HEK293 (cell line): Measurements from ENCODE around the gene ATXN7.

Experiments used
- KLF16 ChIP-seq: fragments of 450-650 bp; formaldehyde crosslinking; IDR thresholded peaks from 2 replicates; pipeline ENCODE4 v1.5.1; 2017; ENCODE audit warnings: missing biosample characterization, missing genetic modification characterization
- KLF9 ChIP-seq: fragments of 450-650 bp; formaldehyde crosslinking; IDR thresholded peaks from 2 replicates; pipeline ENCODE4 v1.5.1; 2016; ENCODE audit warnings: missing biosample characterization, missing genetic modification characterization, low read depth
- PATZ1 ChIP-seq: fragments of 450-650 bp; formaldehyde crosslinking; IDR thresholded peaks from 2 replicates; pipeline ENCODE4 v1.5.1; 2016; ENCODE audit warnings: missing biosample characterization, missing genetic modification characterization
- PRDM4 ChIP-seq: fragments of 450-650 bp; formaldehyde crosslinking; IDR thresholded peaks from 2 replicates; pipeline ENCODE4 v1.5.1; 2017; ENCODE audit warnings: missing biosample characterization, missing genetic modification characterization
- RBAK ChIP-seq: fragments of 450-650 bp; formaldehyde crosslinking; IDR thresholded peaks from 2 replicates; pipeline ENCODE4 v1.5.1; 2016; ENCODE audit warnings: missing biosample characterization, missing genetic modification characterization
- TCF7L2 ChIP-seq: IDR thresholded peaks from 2 replicates; pipeline ENCODE4 v1.6.1; 2011; ENCODE audit warnings: low read depth, mild to moderate bottlenecking, inconsistent platforms, low read length, moderate library complexity, borderline replicate concordance
- WT1 ChIP-seq: fragments of 450-650 bp; formaldehyde crosslinking; IDR thresholded peaks from 2 replicates; pipeline ENCODE4 v1.5.1; 2016; ENCODE audit warnings: missing biosample characterization, missing genetic modification characterization
- ZBTB26 ChIP-seq: fragments of 450-650 bp; formaldehyde crosslinking; optimal IDR thresholded peaks from 2 replicates; pipeline ENCODE3; 2016; ENCODE audit warnings: missing biosample characterization, mild to moderate bottlenecking, missing genetic modification characterization
- ZNF18 ChIP-seq: fragments of 450-650 bp; formaldehyde crosslinking; IDR thresholded peaks from 2 replicates; pipeline ENCODE4 v1.5.1; 2016; ENCODE audit warnings: missing biosample characterization, missing genetic modification characterization
- ZNF335 ChIP-seq: fragments of 450-650 bp; formaldehyde crosslinking; conservative IDR thresholded peaks from 2 replicates; pipeline ENCODE4 v1.5.1; 2016; ENCODE audit warnings: missing biosample characterization, missing genetic modification characterization
- ZNF350 ChIP-seq: fragments of 450-650 bp; formaldehyde crosslinking; IDR thresholded peaks from 2 replicates; pipeline ENCODE4 v1.5.0; 2017; ENCODE audit warnings: missing biosample characterization, mild to moderate bottlenecking, missing genetic modification characterization
- ZNF398 ChIP-seq: fragments of 450-650 bp; formaldehyde crosslinking; IDR thresholded peaks from 2 replicates; pipeline ENCODE4 v1.5.1; 2017; ENCODE audit warnings: missing biosample characterization, missing genetic modification characterization
- ZNF610 ChIP-seq: fragments of 450-650 bp; formaldehyde crosslinking; IDR thresholded peaks from 2 replicates; pipeline ENCODE4 v1.5.1; 2016; ENCODE audit warnings: missing biosample characterization, missing genetic modification characterization, borderline replicate concordance
- ZNF660 ChIP-seq: fragments of 450-650 bp; IDR thresholded peaks from 2 replicates; pipeline ENCODE4 v1.5.1; 2018; ENCODE audit warnings: missing biosample characterization, mild to moderate bottlenecking, missing genetic modification characterization
- ZSCAN23 ChIP-seq: fragments of 450-650 bp; formaldehyde crosslinking; IDR thresholded peaks from 2 replicates; pipeline ENCODE4 v1.5.1; 2016; ENCODE audit warnings: missing biosample characterization, missing genetic modification characterization
- TF ChIP-seq, protein P1 (sequence below): fragments of 450-650 bp; formaldehyde crosslinking; IDR thresholded peaks from 2 replicates; pipeline ENCODE4 v1.5.1; 2016; ENCODE audit warnings: missing biosample characterization, missing genetic modification characterization
- TF ChIP-seq, protein P2 (sequence below): fragments of 450-650 bp; formaldehyde crosslinking; IDR thresholded peaks from 2 replicates; pipeline ENCODE4 v1.5.1; 2016; ENCODE audit warnings: missing biosample characterization, missing genetic modification characterization
- TF ChIP-seq, protein P3 (sequence below): fragments of 450-650 bp; IDR thresholded peaks from 2 replicates; pipeline ENCODE4 v1.5.1; 2018; ENCODE audit warnings: missing biosample characterization, mild to moderate bottlenecking, missing genetic modification characterization

Gene ATXN7

GRCh38 chr3:63911873-63912767, 48.5 kb downstream of the ATXN7 start, which contains the start of gene SCAANT1 (continued):
- TF ChIP-seq, protein P1, sequence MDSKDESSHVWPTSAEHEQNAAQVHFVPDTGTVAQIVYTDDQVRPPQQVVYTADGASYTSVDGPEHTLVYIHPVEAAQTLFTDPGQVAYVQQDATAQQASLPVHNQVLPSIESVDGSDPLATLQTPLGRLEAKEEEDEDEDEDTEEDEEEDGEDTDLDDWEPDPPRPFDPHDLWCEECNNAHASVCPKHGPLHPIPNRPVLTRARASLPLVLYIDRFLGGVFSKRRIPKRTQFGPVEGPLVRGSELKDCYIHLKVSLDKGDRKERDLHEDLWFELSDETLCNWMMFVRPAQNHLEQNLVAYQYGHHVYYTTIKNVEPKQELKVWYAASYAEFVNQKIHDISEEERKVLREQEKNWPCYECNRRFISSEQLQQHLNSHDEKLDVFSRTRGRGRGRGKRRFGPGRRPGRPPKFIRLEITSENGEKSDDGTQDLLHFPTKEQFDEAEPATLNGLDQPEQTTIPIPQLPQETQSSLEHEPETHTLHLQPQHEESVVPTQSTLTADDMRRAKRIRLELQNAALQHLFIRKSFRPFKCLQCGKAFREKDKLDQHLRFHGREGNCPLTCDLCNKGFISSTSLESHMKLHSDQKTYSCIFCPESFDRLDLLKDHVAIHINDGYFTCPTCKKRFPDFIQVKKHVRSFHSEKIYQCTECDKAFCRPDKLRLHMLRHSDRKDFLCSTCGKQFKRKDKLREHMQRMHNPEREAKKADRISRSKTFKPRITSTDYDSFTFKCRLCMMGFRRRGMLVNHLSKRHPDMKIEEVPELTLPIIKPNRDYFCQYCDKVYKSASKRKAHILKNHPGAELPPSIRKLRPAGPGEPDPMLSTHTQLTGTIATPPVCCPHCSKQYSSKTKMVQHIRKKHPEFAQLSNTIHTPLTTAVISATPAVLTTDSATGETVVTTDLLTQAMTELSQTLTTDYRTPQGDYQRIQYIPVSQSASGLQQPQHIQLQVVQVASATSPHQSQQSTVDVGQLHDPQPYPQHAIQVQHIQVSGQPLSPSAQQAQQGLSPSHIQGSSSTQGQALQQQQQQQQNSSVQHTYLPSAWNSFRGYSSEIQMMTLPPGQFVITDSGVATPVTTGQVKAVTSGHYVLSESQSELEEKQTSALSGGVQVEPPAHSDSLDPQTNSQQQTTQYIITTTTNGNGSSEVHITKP (tag by site-specific recombination), result peak; percentile 5; the same call in 1 of the 2 replicates
- TF ChIP-seq ZNF398 (tag by site-specific recombination), result peak; percentile 31; the same call in 1 of the 2 replicates
- TF ChIP-seq ZNF18, result no peak
- 0 out of 2 replicates have a peak, but pooled peaks have one; percentile 49 for TF ChIP-seq ZNF660 (tag by site-specific recombination)
- peak; percentile 74 for TF ChIP-seq ZBTB26 (tag by site-specific recombination)
- 0 out of 2 replicates have a peak, but pooled peaks have one; percentile 19 for TF ChIP-seq KLF16 (tag by site-specific recombination)
- no peak for TF ChIP-seq TCF7L2
- TF ChIP-seq PRDM4 (tag by site-specific recombination), result no peak
- no peak for TF ChIP-seq RBAK
- TF ChIP-seq, protein P2, sequence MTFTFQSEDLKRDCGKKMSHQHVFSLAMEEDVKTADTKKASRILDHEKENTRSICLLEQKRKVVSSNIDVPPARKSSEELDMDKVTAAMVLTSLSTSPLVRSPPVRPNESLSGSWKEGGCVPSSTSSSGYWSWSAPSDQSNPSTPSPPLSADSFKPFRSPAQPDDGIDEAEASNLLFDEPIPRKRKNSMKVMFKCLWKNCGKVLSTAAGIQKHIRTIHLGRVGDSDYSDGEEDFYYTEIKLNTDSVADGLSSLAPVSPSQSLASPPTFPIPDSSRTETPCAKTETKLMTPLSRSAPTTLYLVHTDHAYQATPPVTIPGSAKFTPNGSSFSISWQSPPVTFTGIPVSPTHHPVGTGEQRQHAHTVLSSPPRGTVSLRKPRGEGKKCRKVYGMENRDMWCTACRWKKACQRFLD, result peak; percentile 92
- TF ChIP-seq ZNF335, result peak; percentile 68
- TF ChIP-seq ZNF350 (tag by site-specific recombination), result no peak
- no peak; the same call in 1 of the 2 replicates for TF ChIP-seq PATZ1 (tag by site-specific recombination)
- TF ChIP-seq KLF9 (tag by site-specific recombination), result peak; percentile 52; the same call in 1 of the 2 replicates
- peak; percentile 41; the same call in 1 of the 2 replicates for TF ChIP-seq WT1 (tag by site-specific recombination)
- TF ChIP-seq, protein P3, sequence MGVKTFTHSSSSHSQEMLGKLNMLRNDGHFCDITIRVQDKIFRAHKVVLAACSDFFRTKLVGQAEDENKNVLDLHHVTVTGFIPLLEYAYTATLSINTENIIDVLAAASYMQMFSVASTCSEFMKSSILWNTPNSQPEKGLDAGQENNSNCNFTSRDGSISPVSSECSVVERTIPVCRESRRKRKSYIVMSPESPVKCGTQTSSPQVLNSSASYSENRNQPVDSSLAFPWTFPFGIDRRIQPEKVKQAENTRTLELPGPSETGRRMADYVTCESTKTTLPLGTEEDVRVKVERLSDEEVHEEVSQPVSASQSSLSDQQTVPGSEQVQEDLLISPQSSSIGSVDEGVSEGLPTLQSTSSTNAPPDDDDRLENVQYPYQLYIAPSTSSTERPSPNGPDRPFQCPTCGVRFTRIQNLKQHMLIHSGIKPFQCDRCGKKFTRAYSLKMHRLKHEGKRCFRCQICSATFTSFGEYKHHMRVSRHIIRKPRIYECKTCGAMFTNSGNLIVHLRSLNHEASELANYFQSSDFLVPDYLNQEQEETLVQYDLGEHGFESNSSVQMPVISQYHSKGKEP (tag by site-specific recombination), result peak; percentile 52; the same call in 1 of the 2 replicates
- TF ChIP-seq ZSCAN23 (tag by site-specific recombination), result no peak
- TF ChIP-seq ZNF610, result no peak
